Measurements from ENCODE around the gene PLXNA2. TPM values are rescaled to one million over a fixed set of nuclear protein-coding genes. Genes with fewer than 3 reads are reported as not detected.

PLXNA2 gene
- total RNA-seq, 1 experiment from 2014 or later: 69.7 TPM

- H3K4me1 Mint-ChIP-seq (ENCODE audit: insufficient read depth, unreplicated experiment): peaks cover 31% of the 10 kb centered on the region
- BruUV-seq (replicated peaks): no TSS peak
- intact Hi-C loops (cut with micrococcal nuclease): no loop called here
- H3K4me3 Mint-ChIP-seq (ENCODE audit: unreplicated experiment): no peak overlapping the region
- H3K27ac Mint-ChIP-seq (ENCODE audit: low read depth, unreplicated experiment): no peak overlapping the region
- peaks cover 18% of the 10 kb centered on the region for H3K36me3 Mint-ChIP-seq (ENCODE audit: insufficient read depth, unreplicated experiment)
- TF ChIP-seq CTCF (IDR thresholded peaks at IDR 0.05; ENCODE audit: unreplicated experiment): no peak
- no peaks in the 10 kb centered on the region for H3K27me3 Mint-ChIP-seq (ENCODE audit: insufficient read depth, unreplicated experiment)
- no peaks in the 10 kb centered on the region for H3K9me3 Mint-ChIP-seq (ENCODE audit: unreplicated experiment)
- ChIA-PET POLR2A (interaction anchor here (0.6 to 6.1 kb wide), 7 partner anchors 48 to 120 kb away, joined by 3 to 84 read pairs (median 7); partner anchors contain the start of gene PLXNA2), CTCF (interaction anchor here (0.6 to 18.7 kb wide), 4 partner anchors 9 to 105 kb away, joined by 3 to 297 read pairs (median 68); partner anchors contain the start of gene PLXNA2)
- DNase-seq (ENCODE audit: unreplicated experiment): no peak
Measured at GRCh38 chr1:208136459-208137182, 107.6 kb downstream of the PLXNA2 start.

- Mint-ChIP-seq H3K27me3 (ENCODE audit: insufficient read depth, unreplicated experiment) (no peaks in the 10 kb centered on the region), H3K9me3 (ENCODE audit: unreplicated experiment) (no peaks in the 10 kb centered on the region), H3K36me3 (ENCODE audit: insufficient read depth, unreplicated experiment) (peaks cover 19% of the 10 kb centered on the region), H3K4me1 (ENCODE audit: insufficient read depth, unreplicated experiment) (peaks cover 31% of the 10 kb centered on the region), H3K4me3 (ENCODE audit: unreplicated experiment) (no peak overlapping the region), H3K27ac (ENCODE audit: low read depth, unreplicated experiment) (peak overlapping the region; percentile 9)
- intact Hi-C loops (cut with micrococcal nuclease): no loop called here
- no TSS peak for BruUV-seq (replicated peaks)
- ChIA-PET CTCF (interaction anchor here (0.6 to 18.7 kb wide), 18 partner anchors 9 to 114 kb away, joined by 3 to 297 read pairs (median 4); partner anchors contain the start of gene PLXNA2), POLR2A (interaction anchor here (0.7 to 6.1 kb wide), 21 partner anchors 8 to 113 kb away, joined by 3 to 84 read pairs (median 4); partner anchors contain the start of gene PLXNA2)
- DNase-seq (ENCODE audit: unreplicated experiment): peak; percentile 91
- no peak for TF ChIP-seq CTCF (IDR thresholded peaks at IDR 0.05; ENCODE audit: unreplicated experiment)
Measured at GRCh38 chr1:208135354-208135753, 108.8 kb downstream of the PLXNA2 start.

DNA sequence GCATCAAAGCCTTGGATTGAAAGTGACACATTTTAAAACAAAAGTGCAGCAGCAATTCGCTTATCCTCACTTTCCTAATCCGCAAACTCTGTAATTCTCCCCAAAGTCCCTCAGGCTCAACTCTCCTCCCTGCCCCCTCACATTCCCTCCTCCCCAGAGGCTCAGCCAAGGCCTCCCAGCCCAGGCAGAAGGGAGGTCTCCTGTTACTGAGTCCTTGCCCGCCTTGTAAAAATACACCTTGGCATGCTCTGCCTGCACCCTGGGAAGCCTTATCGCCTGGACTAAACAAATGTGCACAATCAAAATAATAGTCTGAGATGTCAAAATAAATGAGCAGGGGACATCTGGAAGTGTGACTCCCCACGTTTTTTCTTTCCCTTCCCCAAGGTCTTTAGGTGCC, 109.7 kb downstream of the PLXNA2 start:
- Mint-ChIP-seq H3K9me3 (ENCODE audit: unreplicated experiment) (no peaks in the 10 kb centered on the region), H3K4me3 (ENCODE audit: unreplicated experiment) (no peak overlapping the region), H3K36me3 (ENCODE audit: insufficient read depth, unreplicated experiment) (peaks cover 23% of the 10 kb centered on the region), H3K27ac (ENCODE audit: low read depth, unreplicated experiment) (no peak overlapping the region), H3K4me1 (ENCODE audit: insufficient read depth, unreplicated experiment) (peaks cover 31% of the 10 kb centered on the region), H3K27me3 (ENCODE audit: insufficient read depth, unreplicated experiment) (no peaks in the 10 kb centered on the region)
- POLR2A ChIA-PET: interaction anchor here (1.1 to 6.1 kb wide), 10 partner anchors 10 to 109 kb away, joined by 3 to 84 read pairs (median 8); partner anchors contain the start of gene PLXNA2
- intact Hi-C loops (cut with micrococcal nuclease): loop anchor here (5.0 kb wide), 1 partner anchor 112 kb away; no protein-coding TSS in a partner anchor
- CTCF ChIA-PET: interaction anchor here (0.8 to 18.7 kb wide), 11 partner anchors 11 to 113 kb away, joined by 3 to 297 read pairs (median 4); partner anchors contain the start of gene PLXNA2
- no peak for TF ChIP-seq CTCF (IDR thresholded peaks at IDR 0.05; ENCODE audit: unreplicated experiment)
- no peak for DNase-seq (ENCODE audit: unreplicated experiment)
- BruUV-seq (replicated peaks): no TSS peak

DNA sequence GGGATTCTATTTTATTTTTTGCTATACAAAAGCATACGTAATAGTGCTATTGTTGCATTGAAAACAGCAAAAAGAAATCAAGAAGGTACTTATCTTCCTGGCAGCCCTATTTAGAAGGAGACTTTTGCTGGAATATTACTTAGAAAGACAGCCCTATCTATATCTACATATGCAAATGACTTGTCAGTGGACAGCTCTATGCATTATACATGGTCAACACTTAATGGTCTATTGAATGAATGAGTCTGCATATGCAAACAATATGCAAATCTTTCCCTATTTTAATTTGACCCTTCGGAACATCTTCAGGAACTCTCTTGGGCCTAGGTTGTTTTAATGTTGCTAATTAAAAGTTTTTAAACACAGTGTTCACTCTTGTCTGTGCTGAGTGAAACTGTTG, 110.8 kb downstream of the PLXNA2 start:
- CTCF ChIA-PET: interaction anchor here (0.9 to 14.2 kb wide), 13 partner anchors 12 to 111 kb away, joined by 3 to 586 read pairs (median 28); partner anchors contain the start of gene PLXNA2
- POLR2A ChIA-PET: interaction anchor here (0.8 to 6.1 kb wide), 8 partner anchors 8 to 110 kb away, joined by 3 to 84 read pairs (median 8); partner anchors contain the start of gene PLXNA2
- no TSS peak for BruUV-seq (replicated peaks)
- intact Hi-C loops (cut with micrococcal nuclease): loop anchor here (5.0 kb wide), 1 partner anchor 111 kb away; no protein-coding TSS in a partner anchor
- Mint-ChIP-seq H3K27ac (ENCODE audit: low read depth, unreplicated experiment) (peak overlapping the region; percentile 74), H3K4me3 (ENCODE audit: unreplicated experiment) (no peak overlapping the region), H3K4me1 (ENCODE audit: insufficient read depth, unreplicated experiment) (peaks cover 31% of the 10 kb centered on the region), H3K36me3 (ENCODE audit: insufficient read depth, unreplicated experiment) (peaks cover 20% of the 10 kb centered on the region), H3K9me3 (ENCODE audit: unreplicated experiment) (no peaks in the 10 kb centered on the region), H3K27me3 (ENCODE audit: insufficient read depth, unreplicated experiment) (no peaks in the 10 kb centered on the region)
- no peak for TF ChIP-seq CTCF (IDR thresholded peaks at IDR 0.05; ENCODE audit: unreplicated experiment)
- no peak for DNase-seq (ENCODE audit: unreplicated experiment)
